Stimulated activated CD8-positive, alpha-beta memory T cell treated with anti-CD3 and anti-CD28 coated beads, Interleukin-15, amount 100 ng/mL, for 24 hours (primary cell): ENCODE measurements around the gene HPS1.
"Not testable (repeated sequence)": the region's sequence is repeated elsewhere in the genome, so short reads cannot be mapped to it uniquely, and the experiment has no call there.

Experiments
- DNase-seq: peaks from one replicate; pipeline ENCODE4 v3.0.0-alpha.2; 2020; ENCODE audit warnings: low read depth

The HPS1 gene

GRCh38 chr10:98389398-98389797, 57.3 kb downstream of the HPS1 start:
- no peak for DNase-seq

- no peak for DNase-seq
These were observed 58.6 kb downstream of the HPS1 start for GRCh38 chr10:98388101-98388655.

DNA sequence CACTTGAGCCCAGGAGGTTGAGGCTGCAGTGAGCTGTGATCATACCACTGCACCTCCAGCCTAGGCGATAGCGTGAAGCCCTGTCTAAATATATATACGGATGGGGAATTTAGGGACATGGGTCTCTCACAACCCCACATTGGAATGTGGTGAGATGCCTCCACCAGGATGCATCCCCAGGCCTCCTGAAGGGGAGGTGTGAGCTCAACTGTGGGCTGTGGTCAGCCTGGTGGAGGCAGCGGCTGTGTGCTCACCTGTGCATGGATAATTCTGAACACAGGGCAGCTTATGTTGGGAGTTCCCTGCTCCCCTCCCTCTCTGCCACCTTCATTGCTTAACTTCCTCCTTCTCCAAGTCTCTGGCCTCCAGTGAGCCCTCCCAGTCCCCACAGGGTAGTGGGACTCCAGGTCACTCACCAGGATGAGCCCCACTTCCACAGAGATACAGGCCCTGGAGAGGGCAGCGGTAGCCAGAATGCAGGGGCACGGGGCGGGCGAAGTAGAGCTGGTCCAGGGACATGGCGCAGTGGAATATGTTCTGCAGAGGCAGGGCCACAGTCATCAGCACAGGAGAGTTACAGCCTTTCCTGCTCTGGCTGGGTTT, 62.1 kb downstream of the HPS1 start:
- DNase-seq = no peak

DNA sequence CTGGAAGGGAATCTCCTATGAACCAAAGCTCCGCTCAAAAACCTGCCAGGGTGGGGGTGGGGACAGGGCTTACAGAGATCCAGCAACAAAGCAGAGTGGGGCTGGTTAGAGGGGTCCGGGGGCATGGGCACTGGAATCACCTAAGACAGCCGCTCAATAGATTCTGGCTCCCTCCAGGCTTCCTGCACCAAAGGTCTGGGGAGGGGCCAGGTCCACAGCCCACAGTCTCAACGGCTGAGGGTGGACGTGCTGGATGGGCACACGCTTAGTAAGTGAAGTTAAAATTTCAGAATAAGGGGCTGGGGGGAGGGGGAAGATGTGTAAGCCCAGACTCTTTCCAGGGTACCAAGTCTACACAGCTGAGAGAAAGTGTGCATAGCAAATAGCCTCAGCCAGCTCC, 62.9 kb downstream of the HPS1 start:
- DNase-seq = no peak

DNA sequence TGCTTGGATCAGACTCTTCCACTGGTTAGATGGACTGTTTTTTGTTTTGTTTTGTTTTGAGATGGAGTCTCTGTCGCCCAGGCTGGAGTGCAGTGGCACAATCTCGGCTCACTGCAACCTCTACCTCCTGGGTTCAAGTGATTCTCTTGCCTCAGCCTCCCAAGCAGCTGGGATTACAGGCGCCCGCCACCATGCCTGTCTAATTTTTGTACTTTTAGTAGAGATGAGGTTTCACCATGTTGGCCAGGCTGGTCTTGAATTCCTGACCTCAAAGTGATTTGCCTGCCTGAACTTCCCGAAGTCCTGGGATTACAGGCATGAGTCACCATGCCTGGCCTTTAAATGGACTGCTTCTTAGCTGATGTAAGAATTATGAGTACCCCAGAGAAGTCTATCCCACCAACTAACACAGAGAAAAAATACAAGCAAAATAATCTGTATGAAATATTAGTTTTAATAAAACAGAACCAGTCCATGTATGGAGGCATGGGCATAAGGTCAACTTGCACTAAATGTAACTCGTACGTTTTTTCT, 63.5 kb downstream of the HPS1 start:
- not testable (repeated sequence) for DNase-seq

GRCh38 chr10:98382691-98383101, 64.0 kb downstream of the HPS1 start:
- no peak for DNase-seq

- DNase-seq = no peak
These were observed 66.0 kb downstream of the HPS1 start for GRCh38 chr10:98380493-98381339.

DNA sequence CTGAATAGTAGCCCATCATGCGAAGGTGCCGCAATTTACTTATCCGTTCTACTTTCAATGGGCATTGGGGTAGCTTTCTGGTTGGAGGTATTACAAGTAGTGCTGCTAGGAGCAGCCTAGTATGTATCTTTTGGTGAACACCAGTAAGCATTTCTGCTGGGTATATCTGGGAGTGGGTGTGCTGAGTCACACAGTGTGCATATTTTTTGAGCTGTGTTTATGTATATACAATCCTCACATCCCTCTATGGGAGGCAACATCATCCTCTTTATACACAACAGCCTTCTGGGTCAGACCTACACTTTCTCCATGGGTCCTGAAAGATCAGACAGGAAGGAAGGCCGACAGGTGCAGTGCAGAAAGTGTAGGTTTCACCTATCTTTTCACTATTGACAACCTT, 68.0 kb downstream of the HPS1 start:
- DNase-seq = no peak

- DNase-seq = no peak
These were observed 69.2 kb downstream of the HPS1 start for GRCh38 chr10:98377536-98377935.

GRCh38 chr10:98377001-98377400, 69.7 kb downstream of the HPS1 start:
- DNase-seq = no peak

GRCh38 chr10:98376485-98376884, 70.2 kb downstream of the HPS1 start:
- no peak for DNase-seq

- no peak for DNase-seq
These were observed 72.3 kb downstream of the HPS1 start for GRCh38 chr10:98374217-98374985.

GRCh38 chr10:98373260-98374040, 73.3 kb downstream of the HPS1 start:
- no peak for DNase-seq

- DNase-seq = no peak
These were observed 75.6 kb downstream of the HPS1 start for GRCh38 chr10:98370831-98371820.

DNA sequence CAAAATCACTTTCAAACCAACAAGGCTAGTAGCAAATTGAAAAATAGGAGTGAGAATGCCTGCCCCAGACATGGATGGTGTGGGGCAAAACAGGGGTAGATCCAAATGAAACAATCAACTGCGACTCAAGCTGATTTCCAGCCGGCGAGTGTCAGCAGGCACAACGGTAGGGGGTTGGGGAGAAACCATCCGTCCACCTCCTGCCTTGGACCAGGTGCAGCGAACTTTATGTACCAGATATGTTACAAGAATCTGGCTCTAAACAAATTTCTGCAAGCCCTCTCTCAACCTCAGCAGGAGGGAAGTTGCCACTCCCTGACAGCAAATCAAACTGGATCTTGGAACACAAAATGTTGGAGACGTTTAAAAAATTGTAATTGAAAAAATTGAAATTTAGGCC, 76.9 kb downstream of the HPS1 start:
- DNase-seq = no peak

DNA sequence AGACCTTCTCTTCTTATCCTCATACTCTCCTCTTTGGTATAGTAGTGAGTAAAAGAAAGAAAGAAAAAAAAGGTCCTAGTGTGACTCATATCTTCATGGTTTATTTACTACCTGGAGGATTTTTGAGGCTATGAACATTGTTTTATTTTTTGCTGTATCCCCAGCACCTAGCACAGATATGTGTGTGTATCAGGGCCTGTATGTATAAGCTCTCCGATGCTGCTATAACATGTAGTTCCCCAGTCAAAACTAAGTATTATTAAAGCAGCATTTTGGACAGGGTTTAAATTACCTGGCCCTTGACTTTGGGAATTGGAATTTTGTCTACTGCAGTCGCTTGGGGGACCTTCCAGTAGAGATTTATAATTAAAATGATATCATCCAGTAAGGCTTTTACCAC, 78.1 kb downstream of the HPS1 start:
- no peak for DNase-seq

DNA sequence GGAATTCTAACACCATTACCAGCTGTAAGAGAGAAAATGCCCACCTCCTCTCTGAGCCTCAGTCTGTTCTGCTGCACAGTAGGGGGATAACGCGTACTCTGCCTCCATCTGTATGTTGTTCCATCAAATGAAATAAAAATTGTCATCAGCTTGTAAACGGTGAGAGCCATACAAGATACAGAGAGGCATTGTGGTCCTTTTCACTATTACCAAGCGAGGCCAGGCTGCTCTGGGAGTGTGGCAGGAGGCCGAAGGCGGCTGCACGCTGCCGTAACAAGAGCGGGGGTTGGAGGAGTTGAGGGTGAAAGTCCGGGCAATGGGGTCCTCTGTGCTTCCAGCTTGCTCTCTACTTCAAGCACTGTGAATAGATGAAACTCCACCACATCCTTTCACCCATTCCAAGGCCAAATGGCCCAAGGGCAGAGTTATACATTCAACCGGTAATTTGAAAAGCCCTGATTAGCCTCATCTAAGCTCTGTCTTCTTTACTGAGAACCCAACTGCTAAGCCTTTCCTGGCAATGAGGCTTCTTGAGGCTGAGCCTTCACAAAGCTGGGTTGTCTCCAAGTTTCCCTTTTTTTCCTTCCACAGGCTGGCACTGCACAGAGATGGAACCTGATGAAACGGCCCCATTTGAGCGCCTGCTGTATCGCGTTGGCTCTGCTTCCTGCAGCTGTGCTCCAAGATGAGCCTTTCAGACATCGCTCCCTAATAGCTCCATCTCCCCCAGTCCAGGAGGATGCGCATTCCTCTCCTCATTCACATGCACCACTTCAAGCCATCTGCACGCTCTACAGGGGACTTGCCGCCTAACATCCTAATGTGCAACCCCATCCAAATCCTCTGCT, 78.9 kb downstream of the HPS1 start:
- DNase-seq = no peak
